Measurements from ENCODE around the gene EIF2S2.

- TF ChIP-seq CTCF (IDR thresholded peaks at IDR 0.05; ENCODE audit: insufficient read depth, low read length, poor library complexity, severe bottlenecking) (no peak), EZH2phosphoT487 (conservative IDR thresholded peaks at IDR 0.05; ENCODE audit: low read length) (no peak)
Observed at GRCh38 chr20:34075647-34076046, 36.4 kb downstream of the EIF2S2 start.

Measured in SU-DHL-6 (cell line).